Liver (tissue), 9 donors: Measurements from ENCODE around the gene KCNK10. TPM values are rescaled to one million over a fixed set of nuclear protein-coding genes. Genes with fewer than 3 reads are reported as not detected.

ENCODE experiments used
- DNase-seq: peaks from one replicate; pipeline ENCODE4 v3.0.0-alpha.2; 2017; ENCODE audit warnings: low spot score
- H3K27ac ChIP-seq, 2 donors: one replicate each; pipeline ENCODE4 v1.7.0; 2013; ENCODE audit warnings: inconsistent platforms in 2 of 2, low read length in 2 of 2, control low read depth in 1 of 2, low read depth in 1 of 2, mild to moderate bottlenecking in 1 of 2
- H3K27me3 ChIP-seq, 4 donors: one replicate each; pipeline versions ENCODE4 v1.6.1 to v1.7.0; 2013; ENCODE audit warnings: low read length in 3 of 4, inconsistent platforms in 1 of 4, mild to moderate bottlenecking in 1 of 4, moderate library complexity in 1 of 4; ENCODE audit not compliant: control insufficient read depth in 4 of 4, insufficient read depth in 4 of 4
- H3K36me3 ChIP-seq, 4 donors: one replicate each; pipeline versions ENCODE4 v1.6.1 to v1.7.0; 2013; ENCODE audit warnings: low read length in 3 of 4, mild to moderate bottlenecking in 3 of 4, low read depth in 1 of 4, moderate library complexity in 1 of 4; ENCODE audit not compliant: control insufficient read depth in 4 of 4, insufficient read depth in 3 of 4
- H3K4me1 ChIP-seq, 4 donors: one replicate each; pipeline versions ENCODE4 v1.6.1 to v1.7.0; 2013; ENCODE audit warnings: low read length in 3 of 4, mild to moderate bottlenecking in 3 of 4, moderate library complexity in 1 of 4; ENCODE audit not compliant: control insufficient read depth in 4 of 4, insufficient read depth in 4 of 4
- H3K4me3 ChIP-seq, 3 donors: one replicate each; pipeline versions ENCODE4 v1.6.1 to v1.7.0; 2013; ENCODE audit warnings: low read length in 3 of 3, control low read depth in 1 of 3, low read depth in 1 of 3, mild to moderate bottlenecking in 1 of 3
- H3K9ac ChIP-seq, 2 donors: one replicate each; pipeline ENCODE4 v1.7.0; 2013; ENCODE audit warnings: low read length in 2 of 2, mild to moderate bottlenecking in 2 of 2, moderate library complexity in 2 of 2, control low read depth in 1 of 2, low read depth in 1 of 2
- H3K9me3 ChIP-seq, 4 donors: one replicate each; pipeline versions ENCODE4 v1.6.1 to v1.7.0; 2013; ENCODE audit warnings: low read length in 3 of 4; ENCODE audit not compliant: control insufficient read depth in 4 of 4
- ATF3 ChIP-seq: IDR thresholded peaks from 2 replicates; pipeline ENCODE4 v1.6.1; 2016; ENCODE audit warnings: antibody characterized with exemption
- CTCF ChIP-seq: fragments of 150-350 bp; IDR thresholded peaks from 2 replicates; pipeline ENCODE4 v1.5.1; 2017; ENCODE audit warnings: improper control_type of control experiment, low read depth, low read length; ENCODE audit not compliant: missing input control
- EGR1 ChIP-seq, 2 donors: IDR thresholded peaks; 2 replicates each; pipeline ENCODE4 v1.6.1; 2016 to 2018; ENCODE audit warnings: antibody characterized with exemption in 2 of 2, low read depth in 2 of 2
- FOXA1 ChIP-seq: IDR thresholded peaks from 2 replicates; pipeline ENCODE4 v1.6.1; 2016; ENCODE audit warnings: antibody characterized with exemption
- FOXA2 ChIP-seq: IDR thresholded peaks from 2 replicates; pipeline ENCODE4 v1.6.1; 2016; ENCODE audit warnings: antibody characterized with exemption
- GABPA ChIP-seq, 2 donors: IDR thresholded peaks in 1 of 2; conservative IDR thresholded peaks in 1 of 2; 2 replicates each; pipeline ENCODE4 v1.6.1; 2016; ENCODE audit warnings: antibody characterized with exemption in 2 of 2, mild to moderate bottlenecking in 1 of 2, moderate library complexity in 1 of 2
- HNF4A ChIP-seq, 2 donors: conservative IDR thresholded peaks; 2 replicates each; pipeline ENCODE4 v1.6.1; 2016; ENCODE audit warnings: antibody characterized with exemption in 2 of 2, mild to moderate bottlenecking in 2 of 2
- HNF4G ChIP-seq: IDR thresholded peaks from 2 replicates; pipeline ENCODE4 v1.6.1; 2016; ENCODE audit warnings: antibody characterized with exemption
- JUND ChIP-seq, 2 donors: IDR thresholded peaks; 2 replicates each; pipeline ENCODE4 v1.6.1; 2016; ENCODE audit warnings: antibody characterized with exemption in 2 of 2
- RAD21 ChIP-seq, 2 donors: IDR thresholded peaks; 2 replicates each; pipeline ENCODE4 v1.6.1; 2016; ENCODE audit warnings: antibody characterized with exemption in 2 of 2, mild to moderate bottlenecking in 2 of 2
- RXRA ChIP-seq, 2 donors: IDR thresholded peaks; 2 replicates each; pipeline ENCODE4 v1.6.1; 2017 to 2018; ENCODE audit warnings: antibody characterized with exemption in 2 of 2, mild to moderate bottlenecking in 1 of 2
- SP1 ChIP-seq: IDR thresholded peaks from 2 replicates; pipeline ENCODE4 v1.6.1; 2018; ENCODE audit warnings: antibody characterized with exemption, mild to moderate bottlenecking
- TAF1 ChIP-seq: conservative IDR thresholded peaks from 2 replicates; pipeline ENCODE4 v1.6.1; 2016; ENCODE audit warnings: antibody characterized with exemption, mild to moderate bottlenecking
- YY1 ChIP-seq: IDR thresholded peaks from 2 replicates; pipeline ENCODE4 v1.6.1; 2016; ENCODE audit warnings: antibody characterized with exemption, mild to moderate bottlenecking
- ZBTB33 ChIP-seq: IDR thresholded peaks from 2 replicates; pipeline ENCODE4 v1.6.1; 2016; ENCODE audit warnings: antibody characterized with exemption
- WGBS: extraction: QIAGEN DNeasy Blood & Tissue Kit; methylation state at CpG from one replicate; pipeline ENCODE4 v1.1.7; 2013; 5-methylcytosine and 5-hydroxymethylcytosine counted together
- polyA plus RNA-seq, 2 donors: library from polyadenylated mRNA; stranded (reverse) in 1 of 2; unstranded in 1 of 2; fragments of 200-250 nt in 1 of 2; fragments of >200 nt in 1 of 2; fragmentation: Nextera tagmentation in 1 of 2; extraction: Ambion mirVana in 1 of 2; gene quantifications; one replicate each; pipeline versions ENCODE4 v1.2.1 to v1.2.3, GENCODE V29; 2013 to 2015
- total RNA-seq, 2 donors: library from RNA; depleted of rRNA; stranded (reverse); fragments of >200 nt; gene quantifications; one replicate each; pipeline ENCODE4 v1.2.3, GENCODE V29; 2014
- TF ChIP-seq, protein P1 (sequence below): IDR thresholded peaks from 2 replicates; pipeline ENCODE4 v1.6.1; 2016; ENCODE audit warnings: antibody characterized with exemption, mild to moderate bottlenecking
- TF ChIP-seq, protein P2 (sequence below): IDR thresholded peaks from 2 replicates; pipeline ENCODE4 v1.6.1; 2016; ENCODE audit warnings: antibody characterized with exemption
- donor health status: healthy.
- donor health status: healthy.
- donor health status: healthy.
- donor health status: healthy.
- donor health status: healthy.

Gene KCNK10
- total and polyA plus RNA-seq, 4 donors: 0.05 TPM; not detected in 3

DNA sequence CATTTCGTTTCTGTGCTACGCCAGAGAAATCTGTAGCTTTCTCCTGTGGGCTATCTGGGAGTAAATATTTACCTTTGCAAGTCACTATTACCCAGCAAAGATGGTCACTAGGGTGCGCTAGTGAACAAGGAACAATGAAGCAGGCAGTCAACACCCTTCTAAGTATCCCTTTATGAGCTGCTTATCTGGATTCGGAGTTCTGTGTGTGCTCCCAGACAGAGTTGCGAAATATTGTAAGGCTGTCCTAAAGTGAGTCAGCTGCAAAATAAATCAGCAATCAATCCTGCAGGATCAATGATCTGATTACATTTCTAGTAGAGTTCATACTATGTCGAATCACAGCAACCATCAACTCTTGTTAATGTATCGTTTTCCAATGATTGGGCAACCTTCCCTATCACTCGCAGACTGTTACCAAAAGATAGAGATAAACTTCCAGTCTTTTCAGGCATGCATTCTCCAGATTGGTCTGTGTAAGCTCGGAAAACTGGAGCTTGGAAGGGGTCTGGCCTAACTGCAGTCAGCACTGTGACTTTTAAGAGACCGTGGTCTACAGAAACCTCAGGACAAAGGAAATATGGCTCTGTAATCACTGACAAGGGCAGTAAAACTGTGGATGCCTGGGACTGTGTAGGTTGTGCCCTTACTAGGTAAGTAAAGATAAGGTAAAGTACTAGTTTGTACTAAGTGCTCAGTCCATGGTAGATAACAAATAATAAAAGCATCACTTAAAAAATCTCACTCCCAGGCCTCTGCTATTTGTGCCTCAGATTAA, 133.5 kb downstream of the KCNK10 start:
- Histone ChIP-seq H3K27ac (no peak overlapping the region), H3K4me3 (peak overlapping the region; percentile 18 to 58 (median 38)), H3K9me3 (no peaks in the 10 kb centered on the region), H3K4me1 (peaks cover 0 to 11% (median 10%) of the 10 kb centered on the region in 4 donors), H3K27me3 (peaks cover 0 to 4% (median 0%) of the 10 kb centered on the region in 4 donors), H3K9ac (peak overlapping the region in 1 of 2 donors; percentile 12), H3K36me3 (no peaks in the 10 kb centered on the region)
- 14% methylated on average over 10 of the region's 10 CpGs for WGBS
- peak; percentile 81 for DNase-seq
- TF ChIP-seq EGR1 (IDR thresholded peaks at IDR 0.05; ENCODE audit: low read depth in 2 of 2): no peak
- TF ChIP-seq RAD21 (IDR thresholded peaks at IDR 0.05): peak; percentile 93 to 99
- TF ChIP-seq CTCF: peak; percentile 75
- no peak for TF ChIP-seq GABPA (IDR thresholded peaks at IDR 0.05 in 1 of 2, conservative IDR thresholded peaks at IDR 0.05 in 1 of 2)
- TF ChIP-seq, protein P1, sequence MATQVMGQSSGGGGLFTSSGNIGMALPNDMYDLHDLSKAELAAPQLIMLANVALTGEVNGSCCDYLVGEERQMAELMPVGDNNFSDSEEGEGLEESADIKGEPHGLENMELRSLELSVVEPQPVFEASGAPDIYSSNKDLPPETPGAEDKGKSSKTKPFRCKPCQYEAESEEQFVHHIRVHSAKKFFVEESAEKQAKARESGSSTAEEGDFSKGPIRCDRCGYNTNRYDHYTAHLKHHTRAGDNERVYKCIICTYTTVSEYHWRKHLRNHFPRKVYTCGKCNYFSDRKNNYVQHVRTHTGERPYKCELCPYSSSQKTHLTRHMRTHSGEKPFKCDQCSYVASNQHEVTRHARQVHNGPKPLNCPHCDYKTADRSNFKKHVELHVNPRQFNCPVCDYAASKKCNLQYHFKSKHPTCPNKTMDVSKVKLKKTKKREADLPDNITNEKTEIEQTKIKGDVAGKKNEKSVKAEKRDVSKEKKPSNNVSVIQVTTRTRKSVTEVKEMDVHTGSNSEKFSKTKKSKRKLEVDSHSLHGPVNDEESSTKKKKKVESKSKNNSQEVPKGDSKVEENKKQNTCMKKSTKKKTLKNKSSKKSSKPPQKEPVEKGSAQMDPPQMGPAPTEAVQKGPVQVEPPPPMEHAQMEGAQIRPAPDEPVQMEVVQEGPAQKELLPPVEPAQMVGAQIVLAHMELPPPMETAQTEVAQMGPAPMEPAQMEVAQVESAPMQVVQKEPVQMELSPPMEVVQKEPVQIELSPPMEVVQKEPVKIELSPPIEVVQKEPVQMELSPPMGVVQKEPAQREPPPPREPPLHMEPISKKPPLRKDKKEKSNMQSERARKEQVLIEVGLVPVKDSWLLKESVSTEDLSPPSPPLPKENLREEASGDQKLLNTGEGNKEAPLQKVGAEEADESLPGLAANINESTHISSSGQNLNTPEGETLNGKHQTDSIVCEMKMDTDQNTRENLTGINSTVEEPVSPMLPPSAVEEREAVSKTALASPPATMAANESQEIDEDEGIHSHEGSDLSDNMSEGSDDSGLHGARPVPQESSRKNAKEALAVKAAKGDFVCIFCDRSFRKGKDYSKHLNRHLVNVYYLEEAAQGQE: no peak
- TF ChIP-seq FOXA2: peak; percentile 83
- TF ChIP-seq HNF4A (conservative IDR thresholded peaks at IDR 0.05): peak; percentile 62 to 70
- no peak for TF ChIP-seq HNF4G
- TF ChIP-seq, protein P2, sequence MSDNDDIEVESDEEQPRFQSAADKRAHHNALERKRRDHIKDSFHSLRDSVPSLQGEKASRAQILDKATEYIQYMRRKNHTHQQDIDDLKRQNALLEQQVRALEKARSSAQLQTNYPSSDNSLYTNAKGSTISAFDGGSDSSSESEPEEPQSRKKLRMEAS: no peak
- no peak for TF ChIP-seq ZBTB33
- TF ChIP-seq JUND (IDR thresholded peaks at IDR 0.05): peak; percentile 48 to 79
- TF ChIP-seq FOXA1: peak; percentile 88
- TF ChIP-seq RXRA (IDR thresholded peaks at IDR 0.05): peak; percentile 31 to 46
- no peak for TF ChIP-seq ATF3
- TF ChIP-seq SP1: peak; percentile 21
- no peak for TF ChIP-seq TAF1
- no peak for TF ChIP-seq YY1
